Adipose tissue (tissue), 3 donors: ENCODE measurements around the gene PPP1R14B. TPM values are rescaled to one million over a fixed set of nuclear protein-coding genes. Genes with fewer than 3 reads are reported as not detected.

Experiments used
- H3K27ac ChIP-seq: one replicate; pipeline ENCODE4 v1.5.1; 2013; ENCODE audit warnings: low read depth, low read length
- WGBS, 3 donors: extraction: QIAGEN DNeasy Blood & Tissue Kit; methylation state at CpG; one replicate each; pipeline ENCODE4 v1.1.7; 2013; 5-methylcytosine and 5-hydroxymethylcytosine counted together
- polyA plus RNA-seq, 3 donors: library from polyadenylated mRNA; stranded (reverse); fragments of 200-250 nt; gene quantifications; one replicate each; pipeline ENCODE4 v1.2.3, GENCODE V29; 2013
- donor health status: healthy with polysubstance abuse.
- donor health status: Bipolar disorder and iron deficiency.
- donor health status: healthy.

The PPP1R14B gene
- polyA plus RNA-seq, 3 donors = 102 to 148 (median 139) TPM

DNA sequence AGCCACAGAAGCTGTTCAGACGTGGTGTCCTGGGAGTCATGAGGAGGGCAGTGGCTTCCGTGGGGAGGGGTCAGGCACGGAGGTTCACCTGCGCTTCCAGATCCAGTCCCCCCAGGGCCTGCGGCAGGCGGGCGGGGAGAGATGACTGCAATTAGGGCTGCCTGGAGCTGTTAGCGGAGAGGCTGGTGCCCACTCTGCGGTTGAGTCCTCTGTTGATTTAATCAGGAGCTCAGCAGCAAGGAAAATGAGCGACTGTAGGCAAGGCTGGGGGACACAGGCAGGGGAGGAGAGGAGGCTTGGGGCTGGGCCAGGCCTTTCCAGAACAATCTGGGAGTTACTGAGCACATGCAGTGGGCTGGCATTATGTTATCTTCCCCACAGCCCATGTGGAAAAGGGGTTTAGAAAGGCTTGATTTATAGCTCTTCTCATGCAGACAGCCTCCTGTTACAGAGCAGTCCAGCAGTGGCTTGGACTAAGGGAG is 17.7 kb upstream of the PPP1R14B start:
- 87 to 91% (median 87%) methylated on average over 10 of the region's 10 CpGs for WGBS, 3 donors

DNA sequence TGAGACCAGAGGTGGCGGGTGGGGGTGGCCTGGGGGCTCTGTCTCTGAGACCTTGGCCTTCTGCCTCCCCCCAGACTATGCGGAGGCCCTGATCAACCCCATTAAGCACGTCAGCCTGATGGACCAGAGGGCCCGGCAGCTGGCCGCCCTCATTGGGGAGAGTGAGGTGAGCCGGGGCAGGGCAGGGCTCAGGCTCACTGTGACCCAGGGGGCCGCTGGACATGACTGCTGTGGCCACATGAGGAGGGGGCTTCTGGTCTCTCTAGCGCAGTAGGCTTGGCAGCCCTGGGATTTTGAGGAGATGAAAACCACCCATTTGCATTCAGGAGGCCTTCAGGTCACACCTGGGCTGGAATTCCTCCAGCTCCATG is 17.2 kb upstream of the PPP1R14B start:
- no peak overlapping the region for H3K27ac ChIP-seq
- WGBS, 3 donors = 92 to 98% (median 95%) methylated on average over 8 of the region's 8 CpGs

More for the DNA sequence above, 17.7 kb upstream of the PPP1R14B start:
- no peak overlapping the region for H3K27ac ChIP-seq

DNA sequence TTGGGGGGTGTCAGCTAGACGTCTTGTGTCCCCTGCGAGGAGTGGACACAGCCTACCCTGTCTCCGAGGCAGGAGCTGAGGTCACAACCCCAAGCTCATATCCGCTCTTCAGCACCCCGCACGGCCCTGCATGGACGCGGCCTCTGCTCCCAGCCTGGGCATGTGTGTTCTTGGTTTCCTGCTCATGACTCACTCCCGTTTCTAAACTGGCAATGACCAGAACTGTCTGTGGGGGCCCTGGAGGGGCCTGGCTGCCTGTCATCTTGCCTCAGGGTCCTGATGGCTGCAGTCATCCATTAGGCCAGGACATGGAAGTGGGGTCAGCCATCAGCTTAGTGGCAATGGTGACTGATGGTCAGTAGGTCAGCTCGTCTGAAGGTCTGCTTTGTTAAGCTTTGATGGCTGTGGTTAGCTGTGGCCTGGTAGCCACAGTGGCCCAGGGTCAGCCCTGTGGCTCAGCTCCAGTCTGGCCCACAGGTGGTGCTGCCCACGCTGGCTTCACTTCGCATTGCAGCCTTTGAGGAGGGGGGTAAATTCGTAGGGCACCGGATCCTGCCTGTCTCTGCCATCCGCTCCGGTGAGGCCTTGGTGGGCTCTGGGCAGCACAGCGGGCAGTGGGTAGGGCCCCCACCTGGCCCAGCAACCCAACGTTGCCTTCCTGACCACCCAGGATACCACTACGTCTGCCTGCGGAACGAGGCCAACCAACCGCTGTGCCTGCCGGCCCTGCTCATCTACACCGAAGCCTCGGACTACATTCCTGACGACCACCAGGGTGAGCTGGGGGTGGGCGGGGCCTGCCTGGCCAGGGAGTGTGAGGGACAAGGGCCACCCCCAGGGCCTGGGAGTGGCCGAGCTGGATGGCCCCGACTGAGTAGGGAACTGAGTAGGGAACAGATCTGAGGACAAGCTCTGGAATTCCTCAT is 16.5 kb upstream of the PPP1R14B start:
- WGBS, 3 donors = 84 to 90% (median 86%) methylated on average over 29 of the region's 29 CpGs
- H3K27ac ChIP-seq = no peak overlapping the region

DNA sequence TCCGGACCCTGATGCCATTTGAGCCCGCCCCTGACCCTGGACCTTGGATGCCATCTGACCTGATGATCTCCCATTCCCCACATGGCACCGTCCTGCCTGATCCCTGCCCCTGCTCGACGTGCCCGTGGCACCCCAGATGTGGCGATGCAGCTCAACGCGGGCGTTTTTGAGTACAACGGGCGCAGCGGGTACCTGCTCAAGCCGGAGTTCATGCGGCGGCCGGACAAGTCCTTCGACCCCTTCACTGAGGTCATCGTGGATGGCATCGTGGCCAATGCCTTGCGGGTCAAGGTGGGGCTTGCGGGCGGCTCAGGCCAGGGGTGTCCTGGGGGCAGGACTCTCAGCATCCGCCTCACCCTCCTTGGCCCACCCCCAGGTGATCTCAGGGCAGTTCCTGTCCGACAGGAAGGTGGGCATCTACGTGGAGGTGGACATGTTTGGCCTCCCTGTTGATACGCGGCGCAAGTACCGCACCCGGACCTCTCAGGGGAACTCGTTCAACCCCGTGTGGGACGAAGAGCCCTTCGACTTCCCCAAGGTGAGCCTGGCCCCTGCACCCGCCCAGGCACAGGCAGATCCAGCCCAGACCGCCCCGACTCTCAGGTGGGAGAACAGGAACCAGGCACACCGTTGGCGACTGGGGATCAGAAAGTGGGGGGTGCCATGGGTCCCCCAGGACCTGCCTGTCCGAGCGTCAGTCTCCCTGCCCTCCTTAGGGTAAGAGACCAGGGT is 15.7 kb upstream of the PPP1R14B start:
- no peak overlapping the region for H3K27ac ChIP-seq

DNA sequence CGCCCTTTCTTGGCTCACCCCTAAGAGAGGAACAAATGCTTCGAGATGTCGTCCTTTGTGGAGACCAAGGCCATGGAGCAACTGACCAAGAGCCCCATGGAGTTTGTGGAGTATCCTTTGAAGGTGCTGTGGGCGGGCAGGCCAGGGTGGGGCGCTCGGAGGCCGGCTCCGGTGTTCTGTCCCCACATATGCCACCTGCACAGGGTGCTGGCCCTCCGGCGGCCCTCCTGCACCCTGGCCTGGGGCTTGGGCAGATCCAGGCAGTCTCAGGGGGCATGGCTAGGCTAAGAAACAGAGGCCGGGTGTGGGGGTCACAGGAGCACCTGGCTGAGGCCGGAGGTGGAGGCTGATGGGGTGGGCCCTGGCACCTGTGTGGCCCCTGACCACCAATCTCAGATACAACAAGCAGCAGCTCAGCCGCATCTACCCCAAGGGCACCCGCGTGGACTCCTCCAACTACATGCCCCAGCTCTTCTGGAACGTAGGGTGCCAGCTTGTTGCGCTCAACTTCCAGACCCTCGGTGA is 14.9 kb upstream of the PPP1R14B start:
- H3K27ac ChIP-seq = no peak overlapping the region
- WGBS, 3 donors = 90 to 93% (median 92%) methylated on average over 18 of the region's 18 CpGs

More for the DNA sequence above, 15.7 kb upstream of the PPP1R14B start:
- WGBS, 3 donors = 92 to 94% (median 94%) methylated on average over 40 to 42 of the region's 42 CpGs

DNA sequence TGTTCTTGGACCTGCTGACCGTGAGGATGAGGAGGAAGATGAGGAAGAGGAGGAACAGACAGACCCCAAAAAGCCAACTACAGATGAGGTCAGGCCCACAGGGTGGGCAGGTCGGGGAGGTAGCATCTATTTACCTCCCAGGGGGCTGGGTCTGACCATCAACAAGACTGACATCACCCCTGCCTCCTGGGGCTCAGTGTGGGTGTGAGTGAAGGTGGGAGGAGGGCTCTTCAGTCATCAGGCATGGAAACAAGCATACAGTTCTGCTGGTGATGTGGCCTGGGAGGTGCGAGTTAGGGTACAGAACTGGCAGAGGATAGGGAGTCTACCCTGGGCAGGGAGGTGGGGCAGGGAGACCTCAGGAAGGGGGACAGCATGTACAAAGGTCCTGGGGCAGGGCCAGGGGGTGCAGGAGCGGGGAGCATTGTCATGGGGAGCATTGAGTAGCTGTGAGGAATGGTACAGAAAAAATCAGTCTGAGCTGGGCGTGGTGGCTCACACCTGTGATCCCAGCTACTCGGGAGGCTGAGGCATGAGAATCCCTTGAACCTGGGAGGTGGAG is 13.5 kb upstream of the PPP1R14B start:
- H3K27ac ChIP-seq = no peak overlapping the region
- 89 to 95% (median 92%) methylated on average over 6 of the region's 6 CpGs for WGBS, 3 donors

DNA sequence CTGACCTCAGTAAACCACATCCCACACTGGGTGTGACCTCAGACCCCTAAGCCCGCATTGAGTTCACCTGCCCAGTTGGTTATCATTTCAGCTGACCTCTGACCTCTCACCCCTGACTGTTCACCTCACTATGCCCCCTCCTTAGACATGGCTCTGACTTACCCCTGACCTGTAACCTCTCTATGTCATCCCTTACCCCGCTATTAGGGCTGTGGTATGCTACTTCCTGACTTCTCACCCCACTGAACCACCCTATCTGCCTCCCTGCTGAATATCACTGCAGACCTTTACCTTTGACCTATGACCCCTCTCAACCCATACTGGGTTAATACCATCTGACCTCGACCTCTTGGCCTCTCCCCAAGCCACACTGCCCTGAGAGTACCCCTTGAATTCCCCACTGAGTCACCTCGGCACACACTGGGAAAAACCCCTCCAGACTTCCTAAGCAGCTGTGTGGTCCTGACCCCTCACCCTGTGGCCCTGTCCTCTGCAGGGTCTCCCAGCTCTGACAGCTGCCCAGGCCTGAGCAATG is 12.9 kb upstream of the PPP1R14B start:
- H3K27ac ChIP-seq = no peak overlapping the region
- WGBS, 3 donors = 83 to 85% (median 84%) methylated on average over 4 of the region's 4 CpGs

DNA sequence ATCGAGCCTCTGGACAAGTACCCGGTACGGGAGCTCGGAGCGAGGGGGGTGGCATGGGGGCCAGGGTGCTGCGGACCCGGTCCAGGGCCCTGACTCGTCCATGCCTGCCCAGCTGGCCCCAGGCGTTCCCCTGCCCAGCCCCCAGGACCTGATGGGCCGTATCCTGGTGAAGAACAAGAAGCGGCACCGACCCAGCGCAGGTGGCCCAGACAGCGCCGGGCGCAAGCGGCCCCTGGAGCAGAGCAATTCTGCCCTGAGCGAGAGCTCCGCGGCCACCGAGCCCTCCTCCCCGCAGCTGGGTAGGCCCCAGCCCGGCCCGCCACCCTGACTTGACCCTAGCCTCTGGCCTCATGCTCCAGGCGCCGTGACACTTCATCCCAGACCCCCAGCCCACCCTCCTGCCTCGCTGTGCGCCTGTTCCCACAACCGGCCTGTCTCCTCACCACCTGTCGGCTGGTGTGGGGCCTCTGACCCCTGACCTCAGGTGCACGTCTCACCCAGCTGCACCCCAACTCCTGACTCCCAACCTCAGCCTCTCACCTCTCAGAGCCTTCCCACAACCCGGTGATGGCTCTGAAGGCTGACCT is 12.3 kb upstream of the PPP1R14B start:
- 91 to 96% (median 92%) methylated on average over 16 to 32 of the region's 32 CpGs for WGBS, 3 donors
- no peak overlapping the region for H3K27ac ChIP-seq

DNA sequence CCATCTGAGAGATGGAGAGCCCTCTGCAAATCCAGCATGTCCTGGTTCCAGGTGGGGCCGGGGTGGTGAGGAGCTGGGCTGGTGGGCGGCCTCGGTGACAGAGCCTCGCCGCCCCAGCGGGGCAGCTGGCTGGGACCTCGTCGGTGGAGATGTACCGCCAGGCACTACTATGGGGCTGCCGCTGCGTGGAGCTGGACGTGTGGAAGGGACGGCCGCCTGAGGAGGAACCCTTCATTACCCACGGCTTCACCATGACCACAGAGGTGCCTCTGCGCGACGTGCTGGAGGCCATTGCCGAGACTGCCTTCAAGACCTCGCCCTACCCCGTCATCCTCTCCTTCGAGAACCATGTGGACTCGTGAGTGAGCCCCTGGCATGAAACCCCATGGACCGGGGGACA is 11.6 kb upstream of the PPP1R14B start:
- WGBS, 3 donors = 92 to 93% (median 93%) methylated on average over 21 to 24 of the region's 24 CpGs

DNA sequence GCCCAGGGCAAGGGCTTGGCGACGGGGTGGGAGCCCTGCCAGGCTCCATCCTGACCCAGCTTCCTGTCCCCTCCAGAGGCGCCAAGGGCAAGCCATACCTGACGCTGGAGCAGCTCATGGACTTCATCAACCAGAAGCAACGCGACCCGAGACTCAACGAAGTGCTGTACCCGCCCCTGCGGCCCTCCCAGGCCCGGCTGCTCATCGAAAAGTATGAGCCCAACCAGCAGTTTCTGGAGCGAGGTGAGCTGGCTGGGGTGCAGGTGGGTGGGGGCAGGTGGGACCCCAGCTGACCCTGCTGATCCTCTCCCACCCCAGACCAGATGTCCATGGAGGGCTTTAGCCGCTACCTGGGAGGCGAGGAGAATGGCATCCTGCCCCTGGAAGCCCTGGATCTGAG is 9.6 kb upstream of the PPP1R14B start:
- 86 to 88% (median 86%) methylated on average over 15 of the region's 15 CpGs for WGBS, 3 donors
- H3K27ac ChIP-seq = no peak overlapping the region

More for the DNA sequence above, 11.6 kb upstream of the PPP1R14B start:
- no peak overlapping the region for H3K27ac ChIP-seq

DNA sequence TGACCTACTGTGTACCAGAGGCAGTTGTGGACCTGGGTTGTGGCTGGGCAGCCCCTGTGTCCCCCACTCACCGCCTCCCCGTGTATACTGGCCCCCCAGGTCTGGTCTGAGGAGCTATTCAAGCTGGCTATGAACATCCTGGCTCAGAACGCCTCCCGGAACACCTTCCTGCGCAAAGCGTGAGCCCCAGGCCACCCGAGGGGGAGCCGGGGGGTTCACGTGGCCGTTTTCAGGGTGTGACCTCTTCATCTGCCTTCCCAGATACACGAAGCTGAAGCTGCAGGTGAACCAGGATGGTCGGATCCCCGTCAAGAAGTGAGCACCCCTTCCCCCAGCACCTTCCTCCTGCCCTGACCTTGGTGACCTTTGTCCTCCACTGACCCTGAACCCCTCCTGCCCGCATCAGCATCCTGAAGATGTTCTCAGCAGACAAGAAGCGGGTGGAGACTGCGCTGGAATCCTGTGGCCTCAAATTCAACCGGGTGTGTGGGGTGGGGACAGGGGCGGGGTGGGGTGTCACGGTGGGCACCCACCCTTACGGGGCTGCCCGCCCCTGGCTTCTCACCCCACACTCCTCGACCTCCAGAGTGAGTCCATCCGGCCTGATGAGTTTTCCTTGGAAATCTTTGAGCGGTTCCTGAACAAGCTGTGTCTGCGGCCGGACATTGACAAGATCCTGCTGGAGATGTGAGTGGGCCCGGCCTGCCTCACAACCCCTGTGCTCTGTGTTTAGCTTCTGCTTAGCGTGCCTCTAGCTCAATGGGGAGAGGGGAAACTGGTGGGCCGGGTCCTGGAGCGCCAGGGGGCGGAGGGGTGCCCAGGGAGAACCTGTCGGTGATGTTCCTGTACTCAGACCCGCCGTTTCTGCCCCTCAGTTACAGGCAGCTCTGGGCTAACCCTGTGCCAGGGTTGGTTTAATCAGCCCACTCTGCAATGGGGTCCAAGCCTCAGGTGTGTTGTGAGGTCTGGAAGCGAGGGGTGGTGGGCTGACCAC is 8.7 kb upstream of the PPP1R14B start:
- 89 to 91% (median 91%) methylated on average over 35 of the region's 35 CpGs for WGBS, 3 donors
- H3K27ac ChIP-seq = no peak overlapping the region

DNA sequence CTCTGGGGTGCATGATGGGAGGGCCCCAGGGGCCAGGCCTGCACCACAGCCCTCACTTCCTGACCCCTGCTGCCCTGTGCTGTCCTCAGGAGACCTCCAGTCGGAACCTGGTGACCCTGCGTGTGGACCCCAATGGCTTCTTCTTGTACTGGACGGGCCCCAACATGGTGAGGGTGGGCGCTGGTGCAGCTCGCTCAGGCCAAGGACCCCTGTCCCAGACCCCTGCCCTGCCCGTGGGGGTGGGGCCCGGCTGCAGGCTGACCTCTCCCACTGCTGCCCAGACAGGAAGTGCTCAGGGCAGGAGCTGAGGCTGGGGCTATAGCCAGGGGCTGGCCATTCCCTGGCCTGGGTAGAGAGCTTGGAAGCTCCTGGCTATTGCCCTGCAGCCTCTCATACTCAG is 7.6 kb upstream of the PPP1R14B start:
- whole genome bisulfite sequencing, 3 donors = 87 to 93% (median 93%) methylated on average over 7 of the region's 7 CpGs
- no peak overlapping the region for H3K27ac ChIP-seq

DNA sequence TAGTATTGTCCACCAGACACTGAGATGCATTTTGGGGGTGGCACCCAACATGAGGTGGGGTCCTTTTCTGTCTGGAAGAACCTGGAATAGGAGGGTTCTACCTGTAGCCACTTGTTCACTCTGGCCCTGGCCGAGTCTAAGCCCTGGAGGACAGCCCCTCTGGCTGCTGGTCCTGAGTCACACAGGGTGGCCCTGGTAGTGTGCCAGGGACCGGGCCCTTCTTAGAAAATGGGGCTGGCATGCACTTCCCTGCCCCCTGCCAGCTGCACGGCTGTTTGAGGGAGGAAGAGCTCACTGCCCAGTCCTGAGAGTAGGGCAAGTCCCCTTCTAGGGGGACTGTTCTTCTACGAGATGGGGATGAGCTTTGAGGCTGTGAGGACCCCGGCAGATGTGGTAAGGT is 6.7 kb upstream of the PPP1R14B start:
- 62 to 65% (median 62%) methylated on average over 5 of the region's 5 CpGs for WGBS, 3 donors
- no peak overlapping the region for H3K27ac ChIP-seq

DNA sequence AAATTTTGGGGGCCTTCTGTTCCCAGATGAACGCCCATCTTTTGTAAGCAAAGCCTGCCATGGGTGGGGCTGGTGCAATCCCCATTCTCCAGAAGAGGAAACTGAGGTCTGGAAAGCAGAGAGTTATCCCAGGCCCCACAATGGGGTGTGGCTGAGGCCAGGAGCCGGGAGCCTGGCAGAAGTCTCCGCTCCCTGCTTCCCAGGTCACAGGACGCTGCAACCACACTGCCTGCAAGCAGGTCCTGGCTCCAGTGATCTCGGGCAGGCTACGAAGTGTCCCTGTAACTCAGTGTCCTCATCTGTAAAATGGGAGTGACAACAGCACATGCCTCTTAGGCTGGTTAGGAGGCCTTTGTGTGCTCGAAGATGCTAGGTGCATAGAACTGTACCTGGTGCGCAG is 6.3 kb upstream of the PPP1R14B start:
- no peak overlapping the region for H3K27ac ChIP-seq
- WGBS, 3 donors = 77 to 83% (median 82%) methylated on average over 8 of the region's 8 CpGs

DNA sequence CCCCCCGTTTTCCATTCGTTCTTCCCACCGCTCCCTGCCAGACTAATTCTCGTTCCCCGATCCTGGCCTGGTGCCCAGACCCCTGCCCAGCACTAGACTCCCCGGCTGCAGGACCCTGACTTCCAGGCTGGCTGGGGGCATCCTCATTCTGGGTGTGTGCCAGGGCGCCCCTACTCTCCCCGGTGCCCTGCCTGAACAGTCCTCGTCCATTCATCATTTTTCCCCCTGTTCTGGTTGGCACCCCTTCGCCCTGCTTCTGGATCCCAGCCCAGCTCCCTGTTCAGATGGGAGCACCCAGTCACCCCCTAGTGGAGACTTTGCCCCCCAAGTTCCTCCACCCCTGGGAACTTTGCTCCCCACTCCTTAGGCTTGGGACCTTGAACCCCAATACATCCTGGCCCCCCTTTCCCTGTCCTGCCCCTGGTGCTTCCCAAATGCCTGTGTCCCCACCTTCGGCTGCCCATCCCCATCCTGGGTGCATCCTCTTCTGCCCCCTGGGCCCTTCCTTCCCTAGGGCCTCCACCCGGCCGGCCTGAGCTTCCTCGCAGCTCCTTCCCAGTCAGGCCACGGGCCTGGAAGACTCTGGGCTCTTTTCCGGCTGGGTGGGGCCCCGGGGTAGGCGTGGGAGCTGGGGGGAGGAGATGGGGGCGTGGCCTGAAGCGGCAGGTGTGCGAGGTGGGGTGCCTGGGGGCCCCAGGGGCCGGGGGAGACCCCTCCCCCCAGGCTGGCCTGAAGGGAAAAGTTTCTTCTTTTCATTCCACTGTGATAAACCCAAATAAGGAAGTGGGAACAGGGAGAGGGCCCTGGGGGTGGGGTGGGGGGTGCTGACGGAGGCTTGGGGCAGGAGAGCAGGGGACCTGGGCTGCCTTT is 5.5 kb upstream of the PPP1R14B start:
- H3K27ac ChIP-seq = no peak overlapping the region
- 3 to 6% (median 3%) methylated on average over 23 of the region's 23 CpGs for WGBS, 3 donors

DNA sequence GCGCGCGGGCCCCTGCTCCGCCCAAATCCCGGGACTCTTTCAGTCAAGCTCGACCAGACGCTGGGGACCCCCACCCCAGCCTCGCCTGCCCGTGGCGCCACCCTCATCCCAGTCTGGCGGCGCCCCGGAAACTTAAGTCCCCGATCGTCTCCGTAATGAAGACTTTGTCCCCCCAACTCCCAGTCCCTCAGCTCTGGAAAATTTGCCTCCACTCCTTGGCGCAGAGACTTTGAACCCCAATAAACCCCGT is 4.9 kb upstream of the PPP1R14B start:
- WGBS, 3 donors = 0 to 1% (median 0%) methylated on average over 17 to 18 of the region's 18 CpGs
- H3K27ac ChIP-seq = no peak overlapping the region
